H1 (cell line): ENCODE data around the gene PLPPR3. TPM values are rescaled to one million over a fixed set of nuclear protein-coding genes. Genes with fewer than 3 reads are reported as not detected.
A peak's percentile ranks its signal among the peaks of the same experiment; 100 is the strongest.

ENCODE experiments used
- CTCF ChIA-PET: fragments of 300-600 bp; sonication (Branson Sonifier 250); formaldehyde crosslinking; loops from one replicate; lab custom pipeline; 2021; ENCODE audit not compliant: partially characterized antibody; lab: Charles Lee
- POLR2A ChIA-PET: fragments of 300-600 bp; sonication (Branson Sonifier 250); formaldehyde crosslinking; loops from one replicate; lab custom pipeline; 2021; ENCODE audit warnings: inconsistent platforms; ENCODE audit not compliant: partially characterized antibody; lab: Charles Lee
- DNase-seq, 2 experiments: peaks; one replicate each; pipeline versions ENCODE4 v3.0.0 to v3.0.0-alpha.2; 2010 to 2022; ENCODE audit warnings: low spot score in 2 of 2, low read depth in 1 of 2, mixed read lengths in 1 of 2
- FAIRE-seq: peaks from 2 replicates; lab custom pipeline; 2011; peaks lifted over from hg19 to GRCh38; lab: Jason Lieb, UNC
- H2AFZ ChIP-seq: 2 replicates; pipeline ENCODE4 v1.8.1; 2012; ENCODE audit warnings: low read length, inconsistent platforms
- H2AK5ac ChIP-seq: 2 replicates; pipeline ENCODE4 v1.6.1; 2013; ENCODE audit warnings: low read depth, low read length
- H2BK120ac ChIP-seq: replicated peaks from 2 replicates; pipeline ENCODE3; 2013; ENCODE audit warnings: low read depth, low read length, inconsistent platforms
- H2BK12ac ChIP-seq: 2 replicates; pipeline ENCODE4 v1.6.1; 2013; ENCODE audit warnings: low read depth, low read length
- H2BK15ac ChIP-seq: 2 replicates; pipeline ENCODE4 v1.6.1; 2013; ENCODE audit warnings: low read length
- H2BK20ac ChIP-seq: 2 replicates; pipeline ENCODE4 v1.6.1; 2013; ENCODE audit warnings: low read length
- H2BK5ac ChIP-seq: 2 replicates; pipeline ENCODE4 v1.6.1; 2013; ENCODE audit warnings: low read depth, low read length
- H3K14ac ChIP-seq: 2 replicates; pipeline ENCODE4 v1.6.1; 2013; ENCODE audit warnings: inconsistent platforms; ENCODE audit not compliant: insufficient read length
- H3K18ac ChIP-seq: 2 replicates; pipeline ENCODE4 v1.6.1; 2013; ENCODE audit warnings: low read length; ENCODE audit errors: extremely low read depth
- H3K23ac ChIP-seq: 2 replicates; pipeline ENCODE4 v1.6.1; 2013; ENCODE audit warnings: inconsistent platforms; ENCODE audit not compliant: insufficient read length
- H3K23me2 ChIP-seq: 2 replicates; pipeline ENCODE4 v1.6.1; 2013; ENCODE audit warnings: low read depth, low read length
- H3K27ac ChIP-seq: 2 replicates; pipeline ENCODE4 v1.6.1; 2011; ENCODE audit warnings: low read depth, low read length, inconsistent platforms
- H3K27me3 ChIP-seq, 4 experiments: replicated peaks in 1 of 4; 1 replicate in 1 of 4; 2 replicates in 3 of 4; pipeline versions ENCODE4 v1.6.1 to v1.8.1; 2011 to 2013; ENCODE audit warnings: low read length in 3 of 4, mild to moderate bottlenecking in 3 of 4, inconsistent platforms in 2 of 4, mixed read lengths in 2 of 4, moderate library complexity in 1 of 4; ENCODE audit not compliant: control insufficient read depth in 3 of 4, insufficient read depth in 3 of 4; ENCODE audit errors: extremely low read depth in 1 of 4
- H3K36me3 ChIP-seq, 4 experiments: 2 replicates each; pipeline versions ENCODE4 v1.6.1 to v1.8.1; 2011 to 2013; ENCODE audit warnings: mild to moderate bottlenecking in 4 of 4, low read length in 3 of 4, moderate library complexity in 2 of 4, control low read depth in 1 of 4, inconsistent platforms in 1 of 4; ENCODE audit not compliant: insufficient read depth in 4 of 4, control insufficient read depth in 2 of 4
- H3K4ac ChIP-seq: replicated peaks from 2 replicates; pipeline ENCODE3; 2013; ENCODE audit warnings: low read length, low read depth, mixed read lengths, inconsistent platforms; ENCODE audit not compliant: insufficient read length
- H3K4me1 ChIP-seq, 4 experiments: replicated peaks in 1 of 4; 1 replicate in 1 of 4; 2 replicates in 3 of 4; pipeline versions ENCODE4 v1.6.1 to v1.8.1; 2011 to 2013; ENCODE audit warnings: low read length in 3 of 4, inconsistent platforms in 2 of 4, mixed read lengths in 1 of 4; ENCODE audit not compliant: insufficient read depth in 4 of 4, control insufficient read depth in 3 of 4
- H3K4me2 ChIP-seq, 2 experiments: 2 replicates each; pipeline versions ENCODE4 v1.6.1 to v1.8.1; 2011 to 2013; ENCODE audit warnings: low read depth in 2 of 2, low read length in 2 of 2, control low read depth in 1 of 2, inconsistent platforms in 1 of 2, mild to moderate bottlenecking in 1 of 2; ENCODE audit not compliant: insufficient read depth in 1 of 2
- H3K4me3 ChIP-seq, 4 experiments: fragments of 200-600, 300-600 bp in 1 of 4; sonication (generic), shearing (Covaris generic), sonication (Bioruptor Twin) in 1 of 4; 2 replicates each; pipeline versions ENCODE4 v1.5.1 to v1.8.1; 2011 to 2016; ENCODE audit warnings: low read length in 4 of 4, low read depth in 3 of 4, control low read depth in 2 of 4, inconsistent platforms in 2 of 4, mild to moderate bottlenecking in 2 of 4, mixed read lengths in 1 of 4, moderate library complexity in 1 of 4; ENCODE audit not compliant: insufficient read depth in 2 of 4; ENCODE audit errors: extremely low read depth in 1 of 4
- H3K56ac ChIP-seq: replicated peaks from 2 replicates; pipeline ENCODE3; 2013; ENCODE audit warnings: low read depth, mild to moderate bottlenecking, mixed read lengths, low read length, inconsistent platforms; ENCODE audit not compliant: insufficient read length
- H3K79me1 ChIP-seq: 2 replicates; pipeline ENCODE4 v1.6.1; 2013; ENCODE audit warnings: low read depth, low read length, control low read depth
- H3K79me2 ChIP-seq, 2 experiments: 2 replicates each; pipeline versions ENCODE4 v1.6.1 to v1.8.1; 2012 to 2013; ENCODE audit warnings: low read length in 2 of 2, mild to moderate bottlenecking in 2 of 2, inconsistent platforms in 1 of 2; ENCODE audit not compliant: insufficient read depth in 2 of 2, control insufficient read depth in 1 of 2
- H3K9ac ChIP-seq, 4 experiments: replicated peaks in 1 of 4; 1 replicate in 1 of 4; 2 replicates in 3 of 4; pipeline versions ENCODE4 v1.6.1 to v1.8.1; 2011 to 2013; ENCODE audit warnings: low read depth in 3 of 4, low read length in 3 of 4, control low read depth in 2 of 4, mild to moderate bottlenecking in 2 of 4, moderate library complexity in 2 of 4, inconsistent platforms in 1 of 4; ENCODE audit errors: extremely low read depth in 1 of 4
- H3K9me3 ChIP-seq, 2 experiments: 2 replicates each; pipeline versions ENCODE4 v1.6.1 to v1.8.1; 2012 to 2013; ENCODE audit warnings: mild to moderate bottlenecking in 2 of 2, moderate library complexity in 2 of 2, control low read depth in 1 of 2, inconsistent platforms in 1 of 2, low read depth in 1 of 2, low read length in 1 of 2, mixed read lengths in 1 of 2; ENCODE audit not compliant: insufficient read depth in 2 of 2
- H4K20me1 ChIP-seq, 2 experiments: replicated peaks in 1 of 2; 2 replicates each; pipeline versions ENCODE3 to v1.8.1; 2011 to 2013; ENCODE audit warnings: inconsistent platforms in 2 of 2, low read length in 2 of 2, mild to moderate bottlenecking in 1 of 2; ENCODE audit not compliant: insufficient read depth in 2 of 2, control insufficient read depth in 1 of 2
- H4K5ac ChIP-seq: 2 replicates; pipeline ENCODE4 v1.6.1; 2013; ENCODE audit warnings: low read length, low read depth, mixed read lengths, inconsistent platforms; ENCODE audit not compliant: insufficient read length
- H4K8ac ChIP-seq: 2 replicates; pipeline ENCODE4 v1.8.0; 2013; ENCODE audit warnings: mild to moderate bottlenecking, moderate library complexity, low read length, inconsistent platforms; ENCODE audit not compliant: insufficient read depth; ENCODE audit errors: extremely low read depth
- H4K91ac ChIP-seq: replicated peaks from 2 replicates; pipeline ENCODE3; 2013; ENCODE audit warnings: low read length, mixed read lengths, inconsistent platforms; ENCODE audit not compliant: insufficient read length
- KDM5A ChIP-seq: fragments of 200-600 bp; IDR thresholded peaks from 2 replicates; pipeline ENCODE4 v1.7.1; 2012; ENCODE audit warnings: mild to moderate bottlenecking, low read length, inconsistent platforms, mixed read lengths
- POU5F1 ChIP-seq: IDR thresholded peaks from 2 replicates; pipeline ENCODE4 v1.6.1; 2011; ENCODE audit warnings: low read depth, mild to moderate bottlenecking, low read length, moderate library complexity
- SIN3A ChIP-seq, 2 experiments: IDR thresholded peaks in 1 of 2; conservative IDR thresholded peaks in 1 of 2; 2 replicates each; pipeline ENCODE4 v1.6.1; 2011 to 2012; ENCODE audit warnings: low read length in 2 of 2, improper control_type of control experiment in 1 of 2, low read depth in 1 of 2, mild to moderate bottlenecking in 1 of 2
- YY1 ChIP-seq: IDR thresholded peaks from 2 replicates; pipeline ENCODE4 v1.6.1; 2011; ENCODE audit warnings: low read depth, mild to moderate bottlenecking, low read length
- WGBS, 2 experiments: shearing (Covaris generic) in 1 of 2; methylation state at CpG; one replicate each; pipeline versions ENCODE4 v1.1.6 to v1.1.7; 2013 to 2015; ENCODE audit warnings: low lambda C conversion rate in 2 of 2, mixed read lengths in 2 of 2, inconsistent platforms in 1 of 2, low coverage in 1 of 2, missing lambda C conversion rate in 1 of 2; ENCODE audit not compliant: insufficient replicate concordance in 2 of 2, insufficient coverage in 1 of 2, insufficient read length in 1 of 2; ENCODE audit errors: extremely low coverage in 1 of 2, missing lambda C conversion rate in 1 of 2; 5-methylcytosine and 5-hydroxymethylcytosine counted together
- polyA plus RNA-seq, 7 experiments: library from polyadenylated mRNA; depleted of rRNA in 3 of 7; stranded (reverse) in 5 of 7; unstranded in 2 of 7; fragments of >200 nt in 5 of 7; fragments of 200-250 nt in 2 of 7; gene quantifications; 1 replicate in 5 of 7; 2 replicates in 1 of 7; 4 replicates in 1 of 7; pipeline versions ENCODE4 v1.2.1 to v1.2.3, GENCODE V29; 2011 to 2013; ENCODE audit warnings: missing spikeins in 2 of 7, mixed read lengths in 2 of 7
- total RNA-seq: library from RNA; stranded (reverse); fragmentation: NEBNext Ultra II Directional; extraction: Animal tissue kit (Norgen Biotek cat#: 25700); gene quantifications from 2 replicates; pipeline ENCODE4 v1.2.1, GENCODE V29; 2021

PLPPR3 gene
- total and polyA plus RNA-seq, 2 of the 8 experiments (the other 6 are each of a cell fraction or from before 2014, with no cell fraction given), result 71.7 to 76.4 TPM

- Histone ChIP-seq H3K4me1 (peaks cover 0 to 19% (median 14%) of the 10 kb centered on the region in 4 experiments; a peak in 6 of 7 replicates), H4K8ac (peak overlapping the region; percentile 57), H3K23ac (no peak overlapping the region), H3K14ac (no peak overlapping the region), H3K4me3 (no peak overlapping the region), H4K20me1 (peaks cover 66 to 77% of the 10 kb centered on the region in 2 experiments), H4K5ac (no peak overlapping the region), H3K4ac (no peak overlapping the region), H2AK5ac (no peak overlapping the region), H3K36me3 (peaks cover 49 to 88% (median 79%) of the 10 kb centered on the region in 4 experiments), H2BK20ac (no peak overlapping the region), H3K79me2 (peaks cover 45 to 77% of the 10 kb centered on the region in 2 experiments), H3K23me2 (no peaks in the 10 kb centered on the region; the same call in 1 of the 2 replicates), H3K9ac (no peak overlapping the region), H2BK15ac (no peak overlapping the region), H2BK120ac (no peak overlapping the region), H3K18ac (no peak overlapping the region), H2AFZ (no peak overlapping the region), H3K4me2 (no peak overlapping the region), H3K9me3 (no peaks in the 10 kb centered on the region), H2BK5ac (no peak overlapping the region), H4K91ac (no peak overlapping the region), H2BK12ac (no peak overlapping the region), H3K79me1 (peaks cover 18% of the 10 kb centered on the region), H3K27me3 (no peaks in the 10 kb centered on the region), H3K27ac (no peak overlapping the region), H3K56ac (peak overlapping the region; percentile 52)
- FAIRE-seq (no peak), DNase-seq (no peak)
- ChIA-PET CTCF (interaction anchor here (0.8 to 1.2 kb wide), 3 partner anchors 9 to 194 kb away, joined by 3 to 4 read pairs (median 3); no protein-coding TSS in a partner anchor), POLR2A (interaction anchor here (1.0 to 16.9 kb wide), 13 partner anchors 8 to 176 kb away, joined by 3 to 277 read pairs (median 6); partner anchors contain the start of genes AZU1 and PLPPR3)
- 95% methylated on average over 47 of the region's 53 CpGs; no CpG with 5 or more reads in 1 of the 2 experiments for WGBS, 2 experiments
- no peak for TF ChIP-seq KDM5A
- TF ChIP-seq YY1, result no peak
- TF ChIP-seq SIN3A (conservative IDR thresholded peaks at IDR 0.05 in 1 of 2, IDR thresholded peaks at IDR 0.05 in 1 of 2; ENCODE audit: low read depth in 1 of 2, low read length in 2 of 2), result no peak
- TF ChIP-seq POU5F1, result no peak
Observed at GRCh38 chr19:804419-805165, 17.2 kb downstream of the PLPPR3 start.
